NCI-H510A treated with DMSO at 0.1 percent for 48 hours (cell line): ENCODE data around the gene NOP14.

Experiments
- DNase-seq: peaks from one replicate; lab custom pipeline; 2025; lab: John Stamatoyannopoulos, UW

Gene NOP14

DNA sequence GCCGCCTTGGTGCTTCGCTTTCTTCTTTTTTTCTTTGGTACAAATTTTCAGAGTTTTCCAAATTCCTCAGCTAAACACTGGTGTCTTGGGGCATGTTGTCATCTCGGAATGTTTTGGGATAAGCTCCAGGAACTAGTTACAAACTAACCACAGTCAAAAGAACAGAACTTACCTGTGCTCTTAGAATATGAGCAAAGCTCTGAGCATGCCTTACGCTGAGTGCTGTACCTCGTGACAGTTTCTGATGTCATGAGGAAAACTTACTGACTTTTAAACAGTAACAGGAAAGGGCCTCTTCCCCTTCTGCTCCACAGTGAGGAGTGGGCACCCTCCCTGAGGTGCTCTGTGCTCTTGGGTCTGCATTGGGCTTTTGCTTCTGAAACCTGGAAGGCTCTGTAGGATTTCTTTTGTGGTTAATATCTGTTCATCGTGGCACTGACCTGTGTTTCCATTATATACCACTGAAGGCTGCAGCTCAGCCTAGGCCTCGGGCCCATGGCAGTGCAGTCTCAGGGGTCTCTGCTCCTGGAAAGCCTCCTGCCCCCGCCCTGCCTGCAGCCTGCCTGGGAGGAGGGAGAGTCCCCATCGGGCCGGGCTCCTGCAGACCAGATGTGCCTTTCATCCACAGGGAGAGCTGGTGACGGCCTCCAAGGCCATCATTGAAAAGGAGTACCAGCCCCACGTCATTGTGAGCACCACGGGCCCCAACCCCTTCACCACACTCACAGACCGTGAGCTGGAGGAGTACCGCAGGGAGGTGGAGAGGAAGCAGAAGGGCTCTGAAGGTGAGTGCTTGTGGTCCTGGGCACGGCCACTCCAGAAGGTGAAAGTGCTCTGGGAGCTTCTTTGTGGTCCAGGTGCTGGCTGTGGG is 48.7 kb downstream of the NOP14 start:
- no peak for DNase-seq

DNA sequence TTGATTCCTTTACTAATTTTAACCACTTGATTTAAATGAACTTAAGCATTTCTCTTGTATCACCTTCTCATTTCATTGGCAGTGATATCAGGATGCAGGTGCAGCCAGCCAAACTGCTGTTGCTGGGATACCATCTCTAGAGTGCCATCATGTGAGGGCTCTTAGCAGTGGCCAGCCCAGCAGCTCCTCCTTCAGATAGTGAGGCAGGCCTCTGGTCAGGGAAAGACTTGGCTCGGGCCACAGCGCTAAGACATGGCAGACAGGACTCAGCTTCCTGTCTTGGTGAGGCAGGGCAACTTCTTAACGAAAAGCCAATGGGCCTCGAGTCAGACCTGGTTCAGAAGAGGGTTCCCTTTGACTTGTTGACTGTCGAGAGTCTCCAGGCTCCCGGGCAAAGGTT is 50.0 kb downstream of the NOP14 start:
- peak; percentile 66 for DNase-seq

DNA sequence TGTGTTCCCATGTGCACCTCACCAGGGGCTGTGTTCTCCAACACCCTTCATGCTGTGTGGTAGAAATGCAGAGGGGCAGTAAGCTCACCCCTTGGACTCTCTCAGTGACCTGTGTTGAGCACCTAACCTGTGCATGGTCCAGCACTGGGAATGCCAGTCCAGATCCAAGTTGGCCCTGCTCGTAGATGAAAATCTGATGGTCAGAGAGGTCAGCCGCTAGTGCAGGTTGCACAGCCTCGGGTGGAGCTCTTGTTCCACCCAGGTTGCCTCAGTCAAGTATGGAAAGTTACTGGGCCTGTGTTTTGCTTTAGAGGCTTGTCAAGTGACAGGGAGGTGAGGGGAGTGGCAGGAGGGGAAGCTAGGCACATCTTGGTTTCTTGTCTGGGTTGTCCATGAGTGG is 51.3 kb downstream of the NOP14 start:
- no peak for DNase-seq

DNA sequence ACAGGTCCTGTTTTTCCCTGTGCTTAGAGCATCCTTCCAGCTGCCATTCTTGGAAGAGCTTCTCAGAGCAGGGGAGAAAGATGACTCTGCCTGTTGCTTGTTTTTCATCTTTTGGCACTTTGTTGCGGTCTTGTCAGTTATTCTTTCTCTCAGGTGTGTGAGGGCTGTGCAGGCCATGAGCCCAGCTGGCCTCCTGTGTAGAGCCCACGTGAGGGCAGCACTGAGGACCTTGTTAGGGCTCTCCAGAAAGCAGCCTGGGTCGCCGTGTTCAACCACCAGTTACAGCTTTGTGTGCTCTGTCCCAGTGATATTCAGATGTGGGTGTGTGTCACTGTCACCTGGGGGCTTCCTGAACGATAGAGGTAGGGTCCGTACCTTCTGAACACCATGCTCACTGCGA is 52.8 kb downstream of the NOP14 start:
- DNase-seq: no peak

DNA sequence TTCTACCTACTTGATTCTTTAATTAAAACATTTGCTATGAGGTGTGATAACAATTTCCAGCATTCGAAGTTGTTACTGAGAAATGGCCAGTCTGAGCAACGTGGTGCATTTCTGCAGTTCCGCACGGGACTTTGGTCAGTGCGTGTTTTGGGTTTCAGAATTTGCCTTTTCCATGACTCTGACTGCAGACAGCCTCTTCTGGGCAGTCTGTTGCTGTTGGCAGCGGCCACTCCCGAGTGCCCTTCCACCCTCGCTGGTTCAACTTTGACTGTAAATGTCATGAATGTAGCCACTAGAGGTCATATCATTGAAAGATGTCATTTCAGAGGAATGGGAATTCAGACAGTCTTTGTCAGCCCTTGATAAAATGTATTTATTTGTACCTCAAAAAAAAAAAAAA is 53.6 kb downstream of the NOP14 start:
- DNase-seq: no peak

DNA sequence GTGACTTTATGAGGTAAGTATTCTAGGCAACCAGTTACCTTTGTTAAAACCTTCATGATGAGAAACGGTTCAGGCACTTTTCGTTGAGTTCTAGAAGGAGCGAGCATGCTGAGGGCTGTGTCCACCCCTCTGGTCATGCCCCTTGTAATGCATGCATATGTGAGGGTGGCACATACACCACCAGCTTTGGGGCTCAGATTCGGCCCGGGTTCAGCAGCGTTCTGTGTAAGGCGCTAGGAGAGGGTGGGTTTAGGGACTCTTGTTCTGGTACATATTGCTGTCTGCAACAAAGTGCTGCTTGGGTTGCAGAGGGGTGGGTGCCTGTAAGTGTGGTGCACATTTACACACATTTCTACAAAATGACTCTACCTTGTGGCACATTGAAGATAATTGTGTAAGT is 54.5 kb downstream of the NOP14 start:
- DNase-seq: no peak

DNA sequence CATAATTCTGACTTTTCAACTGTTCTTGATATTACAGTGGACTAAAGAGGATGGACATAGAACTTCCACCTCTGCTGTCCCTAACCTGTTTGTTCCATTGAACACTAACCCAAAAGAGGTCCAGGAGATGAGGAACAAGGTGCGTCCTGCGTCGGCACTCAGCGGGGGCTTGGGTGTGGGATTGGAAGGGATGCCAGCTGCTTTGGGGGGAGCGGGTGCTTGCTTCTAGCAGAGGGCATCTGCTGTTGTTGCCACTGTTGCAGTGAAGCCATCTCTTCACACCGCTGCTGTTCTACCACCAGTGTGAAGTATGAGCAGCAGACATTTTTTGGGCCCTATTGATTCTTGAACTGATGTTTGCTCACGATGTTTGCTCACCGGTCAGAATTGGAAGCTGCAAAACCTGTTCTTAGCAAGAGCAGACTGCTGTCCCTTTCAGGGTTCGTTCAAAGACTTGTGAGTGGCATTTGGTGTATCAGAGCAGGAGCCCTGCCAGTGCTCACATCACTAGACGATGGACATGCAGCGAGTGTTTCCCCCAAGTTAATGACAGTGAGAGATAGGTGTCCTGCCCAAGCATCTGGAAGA is 55.4 kb downstream of the NOP14 start:
- peak; percentile 91 for DNase-seq

DNA sequence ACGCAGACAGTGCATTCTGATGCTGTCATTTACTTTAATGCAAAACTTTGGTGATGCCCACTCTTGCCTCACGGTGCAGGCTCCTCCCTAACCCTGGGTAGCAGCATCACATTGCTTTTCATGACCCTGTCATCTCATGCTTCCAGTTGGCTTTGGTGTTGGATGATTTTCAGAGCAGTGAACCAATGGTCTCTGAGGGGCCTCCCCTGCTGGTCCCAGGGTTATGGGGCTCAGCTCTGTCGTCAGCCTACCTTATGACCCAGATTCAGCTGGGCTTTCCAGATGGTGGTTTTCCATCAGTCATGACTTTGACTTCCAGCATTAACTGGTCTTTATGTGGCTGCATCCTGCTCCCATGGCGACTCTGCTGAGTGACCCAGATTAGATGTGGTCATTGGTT is 56.0 kb downstream of the NOP14 start:
- DNase-seq: no peak

DNA sequence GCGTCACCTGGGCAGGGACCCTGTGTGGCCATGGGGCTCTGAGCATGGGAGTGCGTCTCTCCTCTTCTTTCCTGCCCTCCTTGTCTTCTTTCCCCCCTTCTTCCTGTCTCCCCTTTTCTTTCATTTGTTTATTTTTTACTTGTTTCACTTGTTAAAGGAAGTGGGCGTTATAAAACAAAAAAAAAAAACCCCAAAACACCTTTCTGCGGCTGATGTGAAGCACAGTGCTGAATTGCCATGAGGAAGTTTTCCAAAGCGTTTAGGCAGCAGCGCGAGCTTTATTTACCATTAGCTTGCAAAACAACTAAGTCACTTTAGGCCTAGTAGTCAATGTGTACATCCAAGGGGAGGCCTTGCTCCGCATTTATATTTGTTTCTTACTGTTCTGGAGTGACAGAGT is 57.0 kb downstream of the NOP14 start:
- no peak for DNase-seq

DNA sequence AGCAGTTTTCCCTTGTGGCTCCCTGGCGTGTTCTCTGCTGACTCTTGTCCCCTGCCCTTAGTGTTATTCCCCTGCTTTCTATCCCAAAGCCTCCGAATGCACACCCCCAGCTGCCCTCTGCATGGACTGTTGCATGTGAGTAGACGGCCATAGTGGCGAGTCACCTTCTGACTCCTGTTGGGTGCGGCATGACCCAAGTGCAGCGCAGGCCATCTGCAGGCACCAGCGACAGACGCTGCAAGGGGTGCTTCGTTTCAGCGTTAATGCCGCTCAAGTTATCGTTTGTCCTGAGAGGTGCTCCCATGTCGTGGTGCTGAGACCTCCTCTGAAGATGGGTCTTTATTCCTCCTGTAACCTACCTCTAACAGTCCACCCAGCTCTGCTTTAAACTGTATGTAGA is 57.7 kb downstream of the NOP14 start:
- DNase-seq: no peak

DNA sequence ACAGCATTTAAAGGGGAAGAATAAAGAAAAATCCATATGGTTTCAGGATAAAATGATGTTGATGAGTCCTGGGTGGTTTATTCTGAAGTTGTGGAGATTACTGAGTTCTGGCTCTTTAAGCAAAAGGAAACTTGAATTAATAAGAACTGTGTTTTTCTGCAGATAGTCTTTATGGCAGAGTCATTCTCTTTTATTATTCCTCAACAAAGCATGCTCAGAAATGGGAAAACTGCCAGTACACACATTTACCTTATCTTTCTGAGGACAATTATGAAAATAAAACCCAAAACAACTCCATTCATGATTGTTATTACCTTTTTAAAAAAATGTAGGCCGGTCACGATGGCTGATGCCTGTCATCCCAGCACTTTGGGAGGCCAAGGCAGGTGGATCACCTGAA is 61.1 kb downstream of the NOP14 start:
- DNase-seq: no peak

DNA sequence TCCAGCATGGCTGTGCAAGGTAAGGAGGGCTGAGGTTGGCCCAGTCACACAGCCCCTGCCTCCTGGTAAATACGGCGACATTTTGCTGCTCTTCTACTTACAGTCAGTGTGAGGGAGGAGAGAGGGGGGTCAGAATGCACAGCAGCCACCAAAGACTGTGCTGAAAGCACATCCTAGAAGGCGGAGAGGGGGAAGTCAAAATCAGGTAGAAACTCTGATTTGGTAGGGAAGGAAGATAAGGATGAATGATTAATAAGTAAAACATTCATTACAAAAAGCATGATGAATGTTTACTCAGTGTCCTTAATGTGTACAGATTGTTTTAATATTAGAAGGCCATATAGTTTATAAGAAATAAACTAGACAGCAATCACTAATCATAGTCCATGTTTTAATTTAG is 62.0 kb downstream of the NOP14 start:
- no peak for DNase-seq

DNA sequence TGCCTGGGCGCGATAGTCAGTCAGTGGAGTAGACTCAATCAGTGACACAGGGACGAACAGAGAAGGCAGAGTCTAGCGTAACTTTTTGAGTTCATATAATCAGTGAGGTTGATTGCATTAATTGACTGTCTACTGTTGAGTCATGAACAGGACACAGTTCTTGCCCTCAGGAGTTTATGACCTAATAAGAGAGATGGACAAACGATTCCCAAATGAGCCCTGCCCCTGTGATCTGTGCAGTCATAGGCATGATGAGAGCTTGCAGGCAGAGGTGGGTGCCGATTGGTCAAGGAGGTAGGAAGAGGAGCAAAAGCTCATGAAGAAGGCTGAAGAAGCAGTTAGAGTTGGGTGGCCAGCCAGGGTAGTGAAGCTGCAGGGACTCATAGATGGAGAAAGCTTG is 62.5 kb downstream of the NOP14 start:
- no peak for DNase-seq

DNA sequence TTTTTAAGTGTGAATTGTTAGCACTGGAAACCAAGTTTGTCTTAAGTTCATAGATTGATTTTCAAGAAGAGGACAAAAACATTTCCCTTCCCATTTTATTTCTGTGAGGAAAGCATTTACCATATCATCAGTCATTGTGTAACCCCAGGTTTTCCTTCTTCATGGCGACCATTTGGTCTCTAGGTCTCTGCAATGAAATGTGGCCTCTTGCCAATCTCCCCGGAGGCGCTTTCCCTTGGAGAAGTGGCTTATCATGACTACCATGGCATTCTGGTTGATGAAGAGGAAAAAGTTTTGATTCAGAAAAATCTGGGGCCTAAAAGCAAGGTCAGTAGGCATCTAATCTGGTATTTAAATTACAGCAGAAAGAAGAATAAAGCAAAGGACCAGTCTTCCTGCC is 65.2 kb downstream of the NOP14 start:
- no peak for DNase-seq

DNA sequence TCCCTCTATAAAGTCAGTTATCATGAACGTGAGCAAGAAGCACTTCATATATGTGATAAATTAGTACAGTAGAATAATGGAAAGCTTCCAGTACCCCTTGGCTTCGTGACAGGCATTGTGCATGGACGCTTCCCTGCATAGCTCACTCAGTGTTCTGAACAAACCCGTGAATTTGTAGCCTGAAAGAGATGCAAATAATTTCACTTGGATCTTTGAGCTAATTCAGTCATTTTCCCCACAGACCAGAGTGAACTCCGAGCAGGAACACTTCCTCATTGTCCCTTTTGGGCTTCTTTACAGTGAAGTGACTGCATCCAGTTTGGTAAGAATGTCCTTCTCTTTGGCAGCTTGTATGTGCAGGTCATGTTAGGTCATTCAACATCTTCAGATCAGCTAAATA is 69.4 kb downstream of the NOP14 start:
- DNase-seq: no peak

DNA sequence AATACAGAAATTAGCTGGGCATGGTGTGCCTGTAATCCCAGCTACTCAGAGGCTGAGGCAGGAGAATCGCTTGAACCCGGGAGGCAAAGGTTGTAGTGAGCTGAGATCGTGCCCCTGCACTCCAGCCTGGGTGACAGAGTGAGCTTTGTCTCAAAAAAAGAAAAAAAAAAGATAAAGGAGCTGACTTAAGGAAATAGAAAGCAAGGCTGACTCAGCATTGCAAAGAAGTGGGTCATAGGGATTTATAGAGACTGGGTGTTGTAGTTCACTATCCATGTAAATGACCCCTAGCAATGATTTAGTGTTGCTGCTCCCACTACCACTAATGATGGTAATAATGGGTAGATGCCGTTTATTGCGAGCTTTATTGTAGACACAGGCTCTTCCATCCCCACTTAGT is 71.9 kb downstream of the NOP14 start:
- no peak for DNase-seq

DNA sequence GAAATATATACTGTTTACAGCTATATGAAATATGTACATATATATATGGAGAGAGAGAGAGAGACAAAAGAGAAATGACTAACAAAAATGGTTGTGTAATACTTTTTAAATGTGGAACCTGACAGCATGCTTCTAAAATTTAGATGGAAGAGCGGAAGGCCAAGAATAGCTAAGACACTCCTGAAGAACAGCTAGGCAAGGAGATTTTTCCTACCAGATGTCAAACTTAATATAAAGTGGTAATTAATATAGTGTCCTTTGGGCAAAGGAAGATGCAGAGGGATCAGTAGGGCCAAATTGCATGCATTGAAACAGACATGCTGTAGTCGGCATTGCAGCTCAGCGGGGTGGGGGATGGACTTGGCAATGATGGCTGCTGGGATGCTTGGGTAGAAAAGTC is 74.3 kb downstream of the NOP14 start:
- no peak for DNase-seq
